Stimulated activated CD4-positive, alpha-beta T cell treated with anti-CD3 and anti-CD28 coated beads, Interleukin-1b, Interleukin-23, amount 100 ng/mL, for 24 hours (primary cell): ENCODE data around the gene LSAMP.

Source experiments
- DNase-seq, 4 experiments: peaks; one replicate each; pipeline ENCODE4 v3.0.0-alpha.2; 2020; ENCODE audit warnings: low read depth in 4 of 4, low spot score in 1 of 4

LSAMP gene

DNA sequence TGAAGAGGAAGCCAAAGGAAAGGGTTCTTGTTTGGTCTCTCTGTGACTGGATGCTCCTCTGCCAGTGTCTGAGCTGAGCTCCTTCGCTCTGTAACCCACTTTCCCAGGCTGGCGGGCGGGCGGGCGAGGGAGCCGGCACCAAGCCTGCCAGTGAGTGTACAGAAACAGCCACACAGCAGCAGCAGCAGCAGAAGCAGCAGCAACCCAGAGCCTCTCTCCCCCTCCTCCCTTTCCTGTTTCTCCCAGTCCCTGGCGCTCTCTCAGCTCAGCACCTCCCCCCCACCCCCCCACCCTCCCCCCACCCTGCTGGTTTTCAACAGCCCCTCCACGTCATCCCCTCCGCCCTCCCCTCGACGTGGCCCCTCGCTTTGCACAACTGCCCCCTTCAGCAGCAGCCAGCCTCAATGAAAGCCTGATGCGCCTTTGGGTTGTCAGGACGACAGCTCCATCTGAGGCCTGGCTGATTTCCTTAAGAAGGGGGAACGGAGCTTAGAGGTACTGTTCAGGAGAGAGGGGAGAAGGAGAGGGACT, at the start of gene LSAMP:
Gene LSAMP (minus strand): TSS at position 177 of the 531 bp plus-strand sequence.
- no peak for DNase-seq

DNA sequence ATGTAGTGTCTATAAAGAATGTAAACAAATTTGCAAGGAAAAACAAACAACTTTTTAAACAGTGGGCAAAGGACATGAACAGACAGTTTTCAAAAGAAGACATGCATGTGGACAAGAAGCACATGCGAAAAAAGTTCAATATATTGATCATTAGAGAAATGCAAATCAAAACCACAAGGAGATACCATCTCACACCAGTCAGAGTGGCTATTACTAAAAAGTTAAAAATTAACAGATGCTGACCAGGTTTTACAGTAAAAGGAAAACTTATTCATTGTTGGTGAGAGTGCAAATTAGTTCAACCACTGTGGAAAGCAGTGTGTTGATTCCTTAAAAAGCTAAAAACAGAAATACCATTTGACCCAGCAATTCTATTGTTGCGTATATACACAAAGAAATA, 47.1 kb upstream of the LSAMP start:
- DNase-seq: no peak

DNA sequence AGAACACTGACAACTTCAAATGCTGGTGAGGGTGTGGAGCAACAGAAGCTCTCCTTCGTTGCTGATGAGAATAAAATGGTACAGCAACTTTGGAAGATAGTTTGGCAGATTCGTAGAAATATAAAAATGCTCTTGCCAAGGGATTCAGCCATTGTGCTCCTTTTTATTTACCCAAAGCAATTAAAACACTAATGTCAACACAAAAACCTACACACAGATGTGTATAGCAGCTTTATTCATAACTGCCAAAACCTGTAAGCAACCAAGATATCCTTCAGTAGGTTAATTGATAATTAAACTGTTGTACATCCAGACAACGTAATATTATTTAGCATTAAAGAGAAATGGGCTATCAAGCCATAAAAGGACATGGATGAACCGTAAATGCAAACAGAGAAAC, 37.8 kb upstream of the LSAMP start:
- DNase-seq: no peak

DNA sequence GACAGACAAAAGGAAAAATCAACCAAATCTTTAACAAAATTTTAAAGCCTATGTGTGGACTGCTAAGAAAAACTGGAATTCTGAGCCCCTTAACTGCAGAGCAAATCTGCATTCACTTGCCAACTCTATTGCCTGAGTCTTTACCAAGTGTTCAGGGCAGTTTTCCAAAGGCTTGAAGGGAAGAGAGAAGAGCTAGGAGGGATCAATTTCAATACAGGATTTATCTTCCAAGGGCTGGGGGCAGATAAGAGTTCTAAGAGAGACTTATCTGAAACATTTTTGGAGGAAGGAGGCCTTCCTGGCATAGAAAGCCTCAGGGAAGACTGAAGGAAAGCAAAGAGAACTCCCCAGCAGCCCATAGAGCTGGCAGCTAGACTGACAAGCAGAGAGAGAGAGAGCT, 31.4 kb upstream of the LSAMP start:
- DNase-seq: no peak

DNA sequence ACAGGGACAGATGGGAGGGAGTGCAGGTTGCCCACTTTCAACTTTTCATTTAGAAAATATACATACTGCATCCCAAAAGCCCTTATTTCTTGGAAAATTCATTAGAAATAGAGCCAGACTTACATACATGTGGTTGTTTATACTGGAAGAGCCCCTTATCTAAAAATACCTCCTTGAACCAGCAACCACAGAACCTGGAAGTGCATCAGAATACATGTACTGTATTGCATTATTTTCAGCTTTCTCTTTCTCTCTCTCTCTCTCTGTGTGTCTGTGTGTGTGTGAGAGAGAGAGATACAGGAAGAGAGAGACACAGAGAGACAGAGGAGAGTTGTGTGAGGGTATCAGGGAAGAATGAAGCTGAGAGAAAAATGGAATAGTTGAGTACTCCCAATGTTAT, 29.5 kb upstream of the LSAMP start:
- DNase-seq: no peak

DNA sequence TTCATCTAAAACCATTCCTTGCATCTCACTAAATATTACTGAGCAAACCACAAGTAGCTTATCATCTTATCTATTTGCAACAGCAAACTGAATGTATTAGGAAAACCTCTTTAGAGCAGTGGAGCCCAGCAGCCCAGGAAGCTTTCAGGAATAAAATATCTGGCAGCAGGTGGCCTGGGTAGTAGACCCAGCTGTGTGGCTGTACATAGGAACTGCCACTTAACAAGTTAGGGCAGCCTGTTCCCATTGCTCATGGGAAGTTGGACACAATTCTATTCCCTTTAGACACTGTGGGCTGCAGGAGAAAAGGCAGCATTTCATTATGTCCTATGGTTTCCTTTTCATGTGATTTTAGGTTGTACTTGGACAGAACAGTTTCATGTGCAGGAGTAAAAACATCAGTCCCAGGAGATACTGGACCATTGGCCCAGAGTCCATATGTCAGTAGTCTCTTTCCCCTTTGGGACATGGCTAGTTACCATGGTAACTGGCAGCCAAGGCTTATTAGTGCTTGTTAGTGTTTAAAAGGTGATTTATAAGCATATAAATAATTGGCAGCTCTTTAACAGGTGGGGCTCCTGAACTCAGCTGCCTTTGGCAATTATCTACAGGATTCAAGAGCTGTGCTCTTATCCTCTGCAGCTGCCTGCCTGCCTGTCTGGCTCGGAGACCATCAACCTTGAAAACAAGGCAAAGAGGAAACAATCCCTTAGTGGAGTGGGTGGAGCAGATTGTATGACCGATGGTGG, 28.9 kb upstream of the LSAMP start:
- no peak for DNase-seq

DNA sequence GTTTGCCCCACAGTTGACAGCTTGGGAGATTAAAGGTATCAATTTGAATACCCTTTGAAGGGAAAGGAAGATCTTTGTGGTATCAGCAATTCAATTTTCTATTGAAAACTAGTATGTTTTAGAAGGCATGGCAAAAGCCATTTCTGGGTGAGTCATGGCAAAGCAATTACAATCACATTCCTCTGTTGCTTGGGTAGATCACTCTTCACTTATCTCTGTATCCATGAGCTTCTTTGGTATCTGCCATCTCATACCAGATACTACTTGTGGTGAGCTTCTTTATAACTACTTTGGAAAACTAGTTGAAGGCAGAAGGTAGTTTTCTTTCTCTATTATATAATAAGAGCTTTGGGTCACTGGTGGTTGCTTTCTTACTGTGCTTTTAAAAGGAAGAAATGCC, 28.3 kb upstream of the LSAMP start:
- DNase-seq: no peak

DNA sequence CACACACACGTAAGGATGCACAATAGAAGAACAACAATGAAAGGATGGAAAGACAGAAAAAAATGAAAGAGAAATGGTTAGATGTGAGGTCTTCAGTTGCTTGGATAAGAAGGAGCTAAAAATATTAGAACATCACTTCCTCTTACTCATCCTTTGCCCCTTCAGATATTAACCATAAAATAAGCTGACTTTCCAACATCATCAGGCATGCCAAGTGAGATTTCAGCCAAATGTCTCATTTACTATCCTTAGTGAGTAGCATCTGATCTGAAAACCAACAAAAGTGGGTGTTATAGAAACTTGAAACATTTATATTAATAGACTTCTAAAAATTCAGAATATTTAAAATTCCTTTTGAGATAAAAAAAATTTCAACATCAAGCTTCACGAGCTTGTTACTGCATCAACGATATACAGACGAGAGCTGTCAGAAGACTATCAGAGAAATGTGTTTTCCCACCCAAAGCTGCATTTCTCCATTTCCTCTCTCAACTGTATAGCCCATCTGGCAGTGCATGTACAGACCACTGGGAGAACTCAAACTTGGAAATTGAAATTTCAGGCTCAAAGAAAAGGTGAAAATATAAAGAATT, 25.4 kb upstream of the LSAMP start:
- no peak for DNase-seq

DNA sequence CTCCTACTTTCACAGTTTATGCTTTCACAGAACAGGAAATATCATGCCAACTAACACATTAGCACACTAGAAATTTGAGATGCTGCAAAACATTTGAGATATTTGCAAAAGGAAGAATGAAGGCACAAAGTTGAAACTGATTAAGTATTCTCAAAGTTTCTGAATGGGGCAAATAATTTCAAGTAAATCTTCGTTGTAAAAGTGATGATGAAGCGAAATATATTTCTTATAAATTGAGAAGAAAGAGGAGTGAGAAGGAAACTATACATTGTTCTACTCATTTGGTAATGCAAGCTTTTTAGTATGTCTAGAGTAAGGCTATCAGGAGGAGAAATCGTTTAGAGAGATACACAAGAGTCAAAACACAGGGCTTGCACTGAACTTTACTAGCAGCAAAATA, 24.3 kb upstream of the LSAMP start:
- DNase-seq: no peak

DNA sequence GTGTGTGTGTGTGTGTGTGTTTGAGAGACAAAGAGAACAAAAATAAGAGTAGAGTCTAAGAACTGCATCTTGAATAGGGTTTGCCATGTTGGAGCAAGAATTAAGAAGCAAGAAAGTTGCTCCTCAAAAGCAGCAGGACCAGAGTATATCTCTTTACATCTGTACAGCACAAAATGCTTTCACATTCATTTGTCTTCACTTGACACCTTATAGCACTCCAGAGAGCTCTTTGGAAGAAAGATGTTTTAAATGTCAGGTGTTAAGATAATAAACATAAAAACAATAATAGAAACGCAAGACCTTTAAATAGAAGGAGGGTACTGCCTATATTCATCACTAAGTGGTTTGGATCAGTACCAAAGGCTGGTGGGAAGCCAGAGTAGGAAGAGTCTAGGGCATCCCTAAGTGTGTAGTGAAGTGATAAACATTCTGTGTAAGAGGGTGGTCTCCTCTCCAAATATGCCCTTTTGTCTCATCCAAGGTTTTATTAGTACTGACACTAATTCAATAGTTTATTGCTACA, 19.1 kb upstream of the LSAMP start:
- no peak for DNase-seq

DNA sequence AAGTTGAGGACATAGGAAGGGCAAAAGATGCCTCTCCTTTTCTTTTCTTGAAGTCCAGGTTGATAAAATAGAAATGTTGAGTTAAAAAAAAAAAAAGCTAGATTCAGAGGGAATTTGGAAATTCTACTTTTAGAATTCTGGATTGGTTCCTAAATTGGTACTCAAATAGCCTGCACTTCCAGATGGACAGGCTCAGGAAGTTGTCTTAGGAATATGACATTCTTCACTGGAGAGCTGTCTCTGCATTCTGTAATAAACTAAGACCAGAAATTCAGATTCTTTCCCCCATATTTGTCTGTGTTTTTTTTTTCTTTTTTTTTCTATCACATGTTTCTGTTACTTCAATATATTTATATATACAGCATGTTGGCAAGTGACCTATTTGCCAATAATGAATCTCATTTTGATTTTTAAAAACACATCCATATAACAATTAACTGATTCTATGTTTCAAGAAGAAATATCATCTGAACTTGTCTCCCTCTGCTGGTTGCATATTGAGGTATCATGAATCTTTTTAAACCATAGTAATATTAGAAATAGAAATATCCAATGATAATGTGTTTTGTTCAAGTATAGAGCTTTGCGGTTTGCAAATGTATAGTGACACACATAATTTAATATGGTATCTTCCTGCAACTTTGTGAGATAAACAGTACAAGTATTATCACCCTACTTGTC, 8.5 kb upstream of the LSAMP start:
- no peak for DNase-seq

DNA sequence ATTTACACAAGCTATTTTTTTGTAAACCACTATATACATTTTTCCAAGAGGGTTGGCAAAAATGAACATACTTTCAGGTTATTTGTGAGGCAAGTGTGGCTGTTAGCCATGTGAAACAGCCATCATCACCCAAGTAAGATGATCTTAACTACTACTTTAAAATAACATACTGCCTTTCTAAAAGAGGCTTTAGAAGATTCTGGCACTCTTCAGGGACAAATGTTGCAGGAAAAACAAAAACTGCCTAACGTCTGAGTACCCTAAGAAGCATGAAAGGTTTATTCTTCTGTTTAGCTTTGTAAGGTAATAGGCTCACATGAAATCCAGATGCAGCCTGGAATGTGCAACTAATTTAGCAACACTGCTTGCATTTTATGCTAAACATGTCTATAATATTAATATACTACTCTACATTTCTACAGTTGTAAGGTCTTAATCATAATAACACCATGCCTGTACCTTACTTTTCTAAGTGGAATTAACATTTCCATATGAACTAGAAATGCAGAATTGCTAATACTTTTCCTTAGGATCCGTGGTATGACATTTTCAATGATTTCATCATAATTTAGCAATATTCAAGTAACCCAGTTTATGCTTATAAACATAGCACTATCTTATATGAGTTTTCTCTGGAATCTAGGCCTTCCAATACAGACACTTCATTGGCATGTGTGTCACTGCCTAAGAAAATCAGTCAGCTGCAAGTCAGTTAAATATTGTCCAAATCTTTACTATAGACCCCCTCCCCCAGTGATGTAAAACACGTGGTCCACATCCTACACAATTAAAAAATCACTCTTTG, 4.5 kb upstream of the LSAMP start:
- DNase-seq: no peak

DNA sequence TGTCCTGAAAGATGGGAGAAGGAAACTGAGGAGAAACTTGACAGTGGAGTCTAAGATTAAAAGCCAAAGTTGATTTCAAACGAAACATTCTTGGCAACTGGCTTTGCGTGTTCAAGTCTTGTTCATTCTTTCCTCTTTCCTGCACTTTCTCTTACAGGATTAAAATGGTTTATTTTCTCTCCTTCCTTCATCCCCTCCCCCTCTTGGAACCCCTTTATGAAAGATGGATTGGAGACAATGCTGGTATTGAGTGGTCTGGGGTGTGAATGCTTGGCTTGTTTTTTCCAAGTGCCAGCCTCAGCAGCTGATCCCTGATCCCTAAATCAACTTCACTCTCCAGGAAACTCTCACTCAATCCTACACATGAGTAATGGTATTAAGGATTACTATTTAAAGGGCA, 703 bp upstream of the LSAMP start:
- DNase-seq: no peak

DNA sequence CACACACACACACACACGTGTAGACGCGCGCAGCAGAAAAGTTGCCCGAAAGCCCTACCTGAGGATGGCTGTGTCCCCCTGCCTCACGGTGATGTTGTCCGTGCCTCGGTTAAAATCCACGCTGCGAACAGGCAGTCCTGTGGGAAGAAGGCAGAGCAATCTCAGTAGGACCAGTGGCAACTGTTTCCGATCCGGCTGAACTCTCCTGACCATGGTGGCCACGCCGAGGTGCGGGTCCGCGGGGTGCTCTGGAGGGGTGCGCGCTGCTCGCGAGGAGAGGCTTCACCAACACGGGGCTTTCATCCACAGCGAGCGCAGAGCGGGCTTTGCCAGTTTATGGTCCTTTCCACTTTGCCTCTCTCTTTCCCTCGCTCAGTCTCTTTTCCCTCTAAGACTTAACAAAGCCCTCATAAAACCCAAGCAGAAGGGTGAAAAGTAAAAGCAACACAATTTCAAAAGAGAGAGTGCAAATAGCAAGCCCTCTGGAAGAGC, 422 bp downstream of the LSAMP start:
- DNase-seq: no peak

DNA sequence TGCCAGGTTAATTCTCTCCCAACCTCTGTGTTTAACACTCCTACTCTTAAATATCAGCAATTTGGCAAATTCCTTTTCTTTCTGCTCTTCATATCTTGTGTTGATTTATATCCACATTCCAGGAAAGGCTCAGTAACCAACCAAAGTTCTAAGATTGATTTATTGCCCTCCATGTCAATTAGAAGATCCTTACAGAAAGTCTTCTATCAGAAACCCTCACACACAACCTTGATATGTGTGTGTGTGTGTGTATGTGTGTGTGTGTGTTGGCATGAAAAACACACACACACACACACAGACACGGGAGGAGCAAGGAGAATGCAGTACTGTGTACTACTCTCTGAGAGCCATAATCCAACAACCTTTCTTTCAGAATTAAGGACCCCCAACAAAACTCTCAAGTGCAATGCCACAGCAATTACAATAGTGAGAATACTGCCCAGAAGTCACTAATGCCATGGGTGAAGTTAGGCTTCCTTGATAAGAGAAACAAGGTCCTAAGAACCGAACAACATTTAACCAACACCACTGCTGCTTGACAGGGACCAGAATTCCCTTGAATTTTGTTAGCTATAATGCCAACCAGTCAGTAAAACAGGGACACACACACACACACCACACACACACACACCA, 1.1 kb downstream of the LSAMP start:
- DNase-seq: no peak

DNA sequence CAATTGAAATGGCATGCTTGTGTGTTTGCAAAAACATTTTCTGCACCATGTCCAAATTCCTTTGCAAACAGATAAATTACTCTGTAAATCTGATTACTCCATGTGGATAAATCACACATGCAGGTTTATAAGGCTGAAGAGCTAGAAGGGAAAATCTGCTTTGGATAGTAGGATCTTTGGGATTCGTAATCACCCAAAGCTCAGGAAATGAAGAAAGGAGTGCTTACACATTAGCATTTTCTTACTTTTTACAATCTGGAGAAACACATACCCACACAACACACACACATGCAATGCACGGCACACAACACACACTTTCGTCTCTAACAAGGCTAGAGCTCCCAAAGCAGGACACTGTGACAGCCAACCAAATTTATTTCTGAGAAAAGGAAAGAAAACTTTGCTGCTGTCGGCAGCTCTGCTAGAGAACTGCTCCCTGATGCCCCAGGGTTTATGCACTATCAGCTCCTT, 2.1 kb downstream of the LSAMP start:
- DNase-seq: no peak

DNA sequence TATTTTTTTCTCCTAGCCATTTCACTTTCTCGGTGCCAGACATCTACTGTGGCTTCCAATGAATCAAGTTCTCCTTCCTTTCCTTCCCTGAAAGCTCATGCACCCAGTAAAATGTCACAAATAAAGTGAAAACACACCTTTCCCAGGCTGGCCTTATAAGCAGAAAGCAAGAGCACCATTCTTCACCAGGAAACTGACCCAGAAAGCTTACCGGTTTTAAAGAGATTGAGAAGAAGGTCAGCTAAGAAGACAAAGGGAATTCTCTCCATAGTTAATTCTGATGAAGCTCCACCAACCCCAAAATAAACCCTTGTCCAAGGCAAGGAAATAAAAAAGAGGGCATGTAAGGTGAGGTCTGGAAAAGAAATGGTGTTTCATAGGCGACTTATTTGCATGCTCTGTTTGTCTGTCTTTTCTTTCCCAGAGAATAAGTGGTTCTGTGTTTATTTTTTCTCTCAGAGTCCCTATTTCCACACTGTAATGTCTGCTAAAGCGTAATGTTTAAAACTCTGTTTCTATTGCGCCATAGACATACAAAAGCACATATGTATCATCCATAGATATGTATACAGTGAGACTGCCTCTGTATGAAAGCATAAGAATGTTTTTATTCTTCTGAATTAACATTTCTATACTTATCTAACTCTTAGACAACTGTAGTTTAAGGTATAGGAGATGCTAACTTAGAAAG, 2.8 kb downstream of the LSAMP start:
- no peak for DNase-seq

DNA sequence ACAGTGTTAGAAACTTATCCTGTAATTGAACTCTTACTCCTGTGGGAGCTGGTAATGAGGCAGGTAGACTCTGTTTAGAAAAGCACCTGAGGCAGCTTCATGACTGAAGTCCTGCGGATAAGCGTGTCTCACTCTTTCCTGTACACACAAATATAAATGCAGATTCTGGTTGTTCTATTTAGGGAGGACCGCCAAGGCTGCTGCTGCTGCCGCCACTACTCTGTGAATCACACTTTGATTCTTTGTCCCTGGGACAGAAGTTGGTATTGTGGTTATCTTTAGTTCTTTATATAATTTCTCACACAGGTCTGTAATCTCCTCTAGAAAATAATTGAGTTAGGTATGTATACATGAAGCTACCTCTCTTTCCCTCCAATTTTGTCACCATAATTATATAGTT, 3.6 kb downstream of the LSAMP start:
- DNase-seq: no peak

DNA sequence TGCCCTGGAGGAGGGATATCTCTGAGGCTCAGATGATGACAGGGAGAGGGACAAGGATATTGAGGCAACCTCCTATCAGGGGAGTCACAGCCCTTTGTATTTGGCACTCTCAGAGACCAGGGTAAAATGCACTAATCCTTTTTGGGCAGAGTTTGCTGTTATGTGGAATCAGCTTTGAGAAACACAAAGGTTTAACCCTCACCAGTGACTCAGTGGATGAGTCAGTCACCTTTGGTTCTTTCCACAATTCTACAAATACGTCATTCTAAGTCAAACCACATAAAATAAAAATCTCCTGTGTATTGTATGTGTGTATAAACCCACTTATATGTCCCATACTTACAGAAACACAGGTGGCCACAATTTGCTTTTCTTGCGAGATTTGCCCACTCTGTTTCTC, 5.1 kb downstream of the LSAMP start:
- no peak for DNase-seq

DNA sequence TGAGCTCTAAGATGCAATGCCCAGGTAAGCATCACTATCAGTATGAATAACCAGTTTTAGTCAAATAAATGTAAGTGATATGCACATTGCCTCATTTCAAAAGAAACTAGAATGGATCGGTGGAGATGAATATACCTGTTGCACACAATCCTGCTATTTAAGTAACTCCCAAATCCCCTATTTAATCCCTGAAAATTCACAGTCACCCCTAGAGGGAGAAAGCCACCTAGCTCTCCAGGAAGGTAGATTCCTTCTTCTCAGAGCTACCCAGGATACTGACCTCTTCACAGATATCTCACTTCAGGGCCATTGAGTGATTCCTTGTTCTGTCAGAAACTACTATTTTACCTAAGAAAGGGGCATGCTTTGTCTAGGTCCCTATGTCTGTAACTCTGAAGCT, 11.7 kb downstream of the LSAMP start:
- no peak for DNase-seq
